GM18870 (cell line): ENCODE measurements around the gene DEAF1.

Experiments used
- ATAC-seq: cut with Tn5 transposase; IDR thresholded peaks from one replicate; pipeline ENCODE4 v1.9.1; 2021; ENCODE audit warnings: moderate library complexity; ENCODE audit not compliant: unreplicated experiment

DEAF1 gene

GRCh38 chr11:722346-722811, 27.4 kb upstream of the DEAF1 start:
- ATAC-seq: no peak

GRCh38 chr11:721741-722345, 26.8 kb upstream of the DEAF1 start:
- no peak for ATAC-seq

DNA sequence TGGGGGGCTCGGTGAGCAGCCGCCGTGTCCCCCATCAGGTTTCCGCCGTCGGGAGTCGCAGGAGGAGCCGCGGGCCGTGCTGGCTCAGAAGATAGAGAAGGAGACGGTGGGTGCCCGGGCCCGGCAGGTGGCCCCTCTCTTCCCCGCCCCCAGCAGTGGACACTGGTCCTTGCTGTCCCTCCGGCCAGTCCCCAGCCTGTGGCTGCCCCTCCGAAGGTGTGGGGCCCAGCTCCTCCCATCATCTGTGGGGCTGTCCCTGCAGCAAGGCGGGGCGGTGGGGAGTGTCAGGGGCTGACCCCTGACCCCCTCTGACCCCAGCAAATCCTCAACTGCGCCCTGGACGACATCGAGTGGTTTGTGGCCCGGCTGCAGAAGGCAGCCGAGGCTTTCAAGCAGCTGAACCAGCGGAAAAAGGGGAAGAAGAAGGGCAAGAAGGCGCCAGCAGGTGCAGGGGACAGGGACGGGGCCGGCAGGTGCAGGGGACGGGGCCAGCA, 26.3 kb upstream of the DEAF1 start:
- no peak for ATAC-seq

- no peak for ATAC-seq
These were observed 25.7 kb upstream of the DEAF1 start for GRCh38 chr11:720642-721246.

DNA sequence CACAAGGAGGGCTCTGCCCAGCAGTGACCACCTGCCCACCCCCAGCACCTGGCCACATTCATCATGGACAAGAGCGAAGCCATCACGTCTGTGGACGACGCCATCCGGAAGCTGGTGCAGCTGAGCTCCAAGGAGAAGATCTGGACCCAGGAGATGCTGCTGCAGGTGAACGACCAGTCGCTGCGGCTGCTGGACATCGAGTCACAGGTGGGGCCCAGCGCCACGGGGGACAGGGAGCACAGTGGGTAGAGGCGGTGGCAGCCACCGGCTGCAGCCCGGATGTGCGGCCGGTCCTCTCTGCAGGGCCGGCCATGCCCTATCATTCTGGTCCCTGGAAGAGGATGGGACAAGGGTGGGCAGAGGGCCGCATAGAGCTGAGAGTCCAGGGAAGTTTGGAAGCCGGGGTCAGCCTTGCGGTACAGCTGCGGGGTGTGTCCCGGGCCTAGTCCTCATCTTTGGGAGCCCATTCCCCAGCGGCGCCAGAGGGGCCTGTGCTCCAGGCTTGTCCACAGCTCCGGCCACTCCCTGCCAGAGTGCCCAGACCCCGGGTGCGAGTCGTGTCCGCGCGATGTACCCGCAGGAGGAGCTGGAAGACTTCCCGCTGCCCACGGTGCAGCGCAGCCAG, 25.1 kb upstream of the DEAF1 start:
- no peak for ATAC-seq

GRCh38 chr11:719214-720016, 24.4 kb upstream of the DEAF1 start:
- ATAC-seq: no peak

- no peak for ATAC-seq
These were observed 19.4 kb upstream of the DEAF1 start for GRCh38 chr11:714436-714835.

DNA sequence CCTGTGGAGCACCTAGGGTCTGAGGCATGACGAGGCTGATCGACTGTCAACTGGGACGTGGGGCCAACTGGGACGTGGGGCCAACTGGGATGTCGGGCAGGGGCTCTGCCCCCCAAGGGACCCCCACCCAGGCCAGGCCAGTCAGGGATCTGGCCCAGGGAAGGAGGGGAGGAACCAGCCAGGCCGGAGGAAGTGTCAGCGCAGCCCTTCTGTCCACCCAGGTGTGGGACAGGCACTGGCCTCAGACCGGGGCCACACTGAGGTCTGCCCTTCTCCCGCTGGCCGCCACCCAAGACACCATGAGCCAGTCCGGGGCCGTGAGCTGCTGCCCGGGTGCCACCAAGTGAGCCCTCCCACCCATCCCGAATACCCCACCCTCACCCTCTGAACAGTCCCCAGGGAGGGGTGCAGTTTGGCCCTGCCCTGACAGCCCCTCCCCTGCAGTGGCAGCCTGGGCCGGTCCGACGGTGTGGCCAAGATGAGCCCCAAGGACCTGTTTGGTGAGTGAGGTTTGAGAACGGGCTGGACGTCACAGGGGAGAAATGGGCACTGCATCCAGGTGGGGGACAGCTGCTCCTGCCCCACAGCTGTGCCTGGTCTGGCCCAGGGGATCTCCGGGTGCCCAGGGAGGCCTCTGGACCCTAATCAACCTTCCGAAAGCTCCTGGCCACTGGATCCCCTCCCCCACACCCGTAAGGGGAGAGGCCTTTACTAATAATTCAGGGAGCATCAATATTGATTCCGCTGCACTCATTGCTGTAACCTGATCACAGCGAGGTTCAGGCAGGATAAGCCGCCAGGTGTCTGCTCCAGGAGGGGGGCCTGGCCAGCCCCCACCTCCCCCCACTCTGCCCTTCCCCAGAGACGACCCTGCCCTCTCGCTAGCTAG, 14.3 kb upstream of the DEAF1 start:
- ATAC-seq: no peak

GRCh38 chr11:708511-708910, 13.5 kb upstream of the DEAF1 start:
- ATAC-seq: no peak

- no peak for ATAC-seq
These were observed 12.9 kb upstream of the DEAF1 start for GRCh38 chr11:707817-708420.

DNA sequence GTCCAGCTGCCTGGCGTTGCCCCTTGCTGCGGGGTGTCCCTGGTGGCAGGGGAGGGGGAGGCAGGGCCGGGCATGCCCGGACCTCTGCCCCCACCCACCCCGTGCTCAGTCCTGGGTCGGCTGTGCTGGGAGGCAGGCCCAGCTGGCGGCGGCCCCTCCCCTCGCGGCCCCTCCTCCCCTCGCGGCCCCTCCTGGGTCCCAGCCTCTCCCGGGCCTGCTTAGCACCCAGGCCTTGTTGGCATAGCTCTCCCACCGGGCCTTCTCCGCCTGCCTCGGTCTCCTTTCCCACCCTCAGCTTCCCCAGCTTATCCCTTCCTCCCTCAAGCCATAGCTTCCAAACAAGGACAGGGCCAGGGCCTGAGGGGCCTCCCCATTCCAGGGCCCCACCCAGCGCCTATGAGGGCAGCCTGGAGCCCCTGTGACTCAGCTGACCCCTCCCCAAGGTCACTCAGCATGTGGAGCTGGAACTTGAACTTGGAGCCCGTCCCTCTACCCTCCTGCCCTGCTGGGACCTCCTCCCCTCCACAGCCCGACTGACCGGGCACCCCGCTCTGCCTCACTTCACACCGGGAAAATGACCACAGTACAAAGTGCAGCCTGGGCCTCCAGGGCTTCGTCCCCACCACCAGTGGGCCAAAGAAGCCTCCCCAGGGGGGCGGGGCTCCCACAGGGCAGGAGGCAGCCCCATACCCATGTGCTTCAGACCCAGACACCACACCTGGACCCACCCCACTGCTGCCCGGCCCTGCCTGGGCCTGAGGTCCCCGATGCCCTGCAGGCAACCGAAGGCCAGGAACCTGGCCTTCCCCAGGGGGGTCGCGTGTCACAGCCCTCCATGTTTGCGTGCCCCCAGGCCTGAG, 12.2 kb upstream of the DEAF1 start:
- ATAC-seq: no peak

GRCh38 chr11:706439-706956, 11.5 kb upstream of the DEAF1 start:
- ATAC-seq: no peak

DNA sequence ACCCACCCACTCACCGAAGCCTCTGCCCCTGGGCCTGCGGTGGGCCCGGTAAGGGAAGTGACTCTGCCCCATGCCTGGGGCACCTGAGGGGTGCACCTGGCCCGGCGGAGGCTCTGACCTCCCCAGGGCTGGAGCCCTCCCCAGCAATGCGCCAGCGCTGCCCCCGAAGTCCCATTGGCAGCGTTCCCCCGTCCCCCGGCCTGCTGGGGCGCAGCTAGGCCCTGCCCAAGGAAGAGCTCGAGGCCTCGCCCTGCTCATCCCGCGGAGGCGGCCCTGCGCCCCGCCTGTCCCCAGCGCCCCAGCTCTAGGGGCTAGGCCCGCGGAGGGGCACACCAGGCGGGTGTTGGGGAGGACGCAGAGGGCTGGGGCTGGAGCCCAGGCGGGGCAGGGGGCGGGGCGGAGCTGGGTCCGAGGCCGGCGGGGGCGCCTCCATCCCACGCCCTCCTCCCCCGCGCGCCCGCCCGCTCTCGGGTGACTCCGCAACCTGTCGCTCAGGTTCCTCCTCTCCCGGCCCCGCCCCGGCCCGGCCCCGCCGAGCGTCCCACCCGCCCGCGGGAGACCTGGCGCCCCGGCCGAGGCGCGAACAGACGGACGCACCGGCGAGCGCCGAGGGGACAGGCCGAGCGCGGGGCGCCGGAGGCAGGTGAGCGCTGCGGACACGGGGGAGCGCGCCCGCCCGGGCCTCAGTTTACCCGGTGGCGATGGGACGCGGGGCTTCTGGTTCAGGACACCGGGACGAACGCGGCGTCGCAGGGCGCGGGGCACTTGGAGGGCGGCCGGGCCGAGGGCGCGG, 10.8 kb upstream of the DEAF1 start, which contains the start of gene EPS8L2:
Gene EPS8L2 (plus strand): TSS at position 586 of the 793 bp plus-strand sequence. CDS start 3,177 bp downstream, outside the sequence.
- ATAC-seq: no peak

- no peak for ATAC-seq
These were observed 10.0 kb upstream of the DEAF1 start for GRCh38 chr11:704781-705645.

DNA sequence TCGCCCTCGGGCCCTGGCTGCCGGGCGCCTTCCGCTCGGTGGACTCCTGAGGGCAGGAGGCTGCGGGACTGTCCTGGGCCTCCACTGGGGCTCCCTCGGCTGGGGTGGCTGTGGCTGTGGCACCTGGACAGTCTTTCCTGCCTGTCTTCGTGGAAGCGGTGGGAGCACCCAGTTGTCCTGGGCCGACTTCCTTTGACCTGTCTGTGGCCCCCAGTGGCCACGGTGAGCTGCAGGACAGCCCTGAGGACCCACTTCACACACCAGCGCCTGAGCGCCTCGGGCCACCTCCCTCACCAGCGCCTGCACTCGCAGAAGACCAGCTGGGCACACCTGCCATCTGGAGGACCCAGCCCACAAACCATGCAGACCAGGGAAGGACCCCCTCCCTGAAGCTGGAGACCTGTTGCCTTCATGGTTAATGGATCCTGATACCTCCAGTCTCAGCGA, 9.2 kb upstream of the DEAF1 start:
- no peak for ATAC-seq

DNA sequence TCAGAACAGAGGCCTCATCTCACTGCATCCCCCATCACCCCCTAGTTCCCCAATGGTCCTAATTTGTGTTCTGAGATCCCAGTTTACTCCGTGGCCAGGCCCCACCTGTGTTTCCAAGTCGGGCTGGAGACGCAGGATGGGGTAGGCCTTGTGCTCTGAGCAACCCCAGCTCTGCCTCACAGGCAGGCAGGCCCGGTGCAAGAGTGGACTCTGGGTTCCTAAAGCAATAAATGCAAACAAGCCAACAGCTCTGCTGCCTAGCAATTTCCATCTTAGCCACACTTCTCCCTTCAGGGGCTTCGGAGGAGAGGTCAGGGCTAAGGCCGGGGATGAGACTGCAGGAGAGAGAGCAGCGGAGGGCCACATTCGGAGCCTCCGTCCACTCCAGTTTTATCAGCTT, 8.5 kb upstream of the DEAF1 start:
- no peak for ATAC-seq
